Right lobe of liver (tissue), 6 donors: ENCODE measurements around the gene ELMO1. TPM values are rescaled to one million over a fixed set of nuclear protein-coding genes. Genes with fewer than 3 reads are reported as not detected.
A peak's percentile ranks its signal among the peaks of the same experiment; 100 is the strongest.

Experiments
- ATAC-seq, 4 donors: fragments of 200-7000 bp; cut with Tn5 transposase; one replicate each; pipeline ENCODE4 v1.9.1; 2020; ENCODE audit warnings: mild to moderate bottlenecking in 4 of 4, moderate library complexity in 4 of 4
- DNase-seq, 3 donors: peaks; one replicate each; pipeline ENCODE4 v3.0.0-alpha.2; 2020
- H3K27ac ChIP-seq, 3 donors: fragments of 200-600 bp; one replicate each; pipeline ENCODE4 v1.8.0; 2022
- H3K27me3 ChIP-seq, 2 donors: fragments of 200-600 bp; one replicate each; pipeline ENCODE4 v1.8.0; 2022
- H3K36me3 ChIP-seq, 4 donors: fragments of 200-600 bp; sonication (generic) in 1 of 4; one replicate each; pipeline versions ENCODE4 v1.5.1 to v1.8.0; 2017 to 2022; ENCODE audit warnings: control low read depth in 1 of 4
- H3K4me1 ChIP-seq, 4 donors: fragments of 200-600 bp; sonication (generic) in 1 of 4; one replicate each; pipeline versions ENCODE4 v1.5.1 to v1.8.0; 2017 to 2022; ENCODE audit warnings: control low read depth in 1 of 4
- H3K4me3 ChIP-seq, 3 donors: fragments of 200-600 bp; one replicate each; pipeline ENCODE4 v1.8.0; 2022
- H3K9me3 ChIP-seq, 4 donors: fragments of 200-600 bp; sonication (generic) in 1 of 4; one replicate each; pipeline versions ENCODE4 v1.5.1 to v1.8.0; 2017 to 2022; ENCODE audit warnings: control low read depth in 1 of 4
- POLR2A ChIP-seq: fragments of 450-650 bp; IDR thresholded peaks from one replicate; pipeline ENCODE4 v1.6.1; 2017; ENCODE audit warnings: antibody characterized with exemption, mild to moderate bottlenecking
- WGBS: methylation state at CpG from one replicate; pipeline ENCODE4 v1.1.6; 2018; ENCODE audit warnings: low coverage, low lambda C conversion rate; ENCODE audit not compliant: insufficient coverage; ENCODE audit errors: missing lambda C conversion rate; 5-methylcytosine and 5-hydroxymethylcytosine counted together
- intact Hi-C, 2 donors: fragments of 100-400 bp; cut with DNase I; formaldehyde crosslinking; loops; one replicate each; pipeline versions ENCODE4 v1.11.2 to v1.14.1; 2022
- total RNA-seq, 6 experiments: library from RNA; depleted of rRNA in 2 of 6; stranded (reverse); fragments of >200 nt in 2 of 6; fragmentation: NEBNext Ultra II Directional in 3 of 6; extraction: Animal tissue kit (Norgen Biotek cat#: 25700) in 3 of 6; gene quantifications; one replicate each; pipeline versions ENCODE4 v1.1.0 to v1.2.4, GENCODE V29; 2016 to 2023
- TF ChIP-seq, protein P1 (sequence below), 4 donors: fragments of 200-600 bp in 3 of 4; fragments of 450-650 bp in 1 of 4; IDR thresholded peaks; one replicate each; pipeline versions ENCODE4 v1.5.1 to v1.8.0; 2016 to 2022; ENCODE audit warnings: antibody characterized with exemption in 4 of 4, mild to moderate bottlenecking in 2 of 4
- donor health status: DM: no; HTN: yes; CAD: no.
- donor health status: DM: no; HTN: no; CAD: no.
- donor health status: DM: no; HTN: no; CAD: no.
- donor health status: DM: no; HTN: yes; CAD: no.
- donor health status: DM: no; HTN: yes; CAD: no.

ELMO1 gene
- total RNA-seq, 6 experiments from 2014 or later = 18.4 to 55.4 (median 25.1) TPM

DNA sequence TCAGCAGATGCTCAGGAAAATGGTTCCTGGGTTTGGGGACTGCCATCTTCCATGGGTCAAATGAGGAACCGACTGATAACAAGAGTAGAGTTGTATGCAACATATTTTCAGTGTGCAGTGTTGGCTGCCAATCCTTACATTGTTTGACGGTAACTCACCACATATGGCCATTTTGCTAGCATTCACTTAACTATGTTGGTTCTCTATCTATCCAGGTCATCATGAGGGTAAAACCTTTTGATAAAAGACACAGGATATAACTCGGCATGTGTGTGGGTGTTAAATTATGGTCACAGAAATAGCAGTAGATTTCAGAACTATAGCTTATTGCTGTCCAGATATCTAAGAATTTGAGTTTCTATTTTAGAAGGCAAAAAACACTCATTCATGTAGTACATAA, 583.6 kb downstream of the ELMO1 start:
- WGBS = 64% methylated on average over 3 of the region's 3 CpGs
- ATAC-seq (peak in 2 of 4 donors; percentile 14 to 20), DNase-seq (no peak)
- H3K27ac ChIP-seq = peak overlapping the region in 1 of 3 donors; percentile 26
- intact Hi-C loops = no loop called here
- peaks cover 0 to 10% (median under 1%) of the 10 kb centered on the region in 4 donors for H3K36me3 ChIP-seq
- TF ChIP-seq, protein P1, sequence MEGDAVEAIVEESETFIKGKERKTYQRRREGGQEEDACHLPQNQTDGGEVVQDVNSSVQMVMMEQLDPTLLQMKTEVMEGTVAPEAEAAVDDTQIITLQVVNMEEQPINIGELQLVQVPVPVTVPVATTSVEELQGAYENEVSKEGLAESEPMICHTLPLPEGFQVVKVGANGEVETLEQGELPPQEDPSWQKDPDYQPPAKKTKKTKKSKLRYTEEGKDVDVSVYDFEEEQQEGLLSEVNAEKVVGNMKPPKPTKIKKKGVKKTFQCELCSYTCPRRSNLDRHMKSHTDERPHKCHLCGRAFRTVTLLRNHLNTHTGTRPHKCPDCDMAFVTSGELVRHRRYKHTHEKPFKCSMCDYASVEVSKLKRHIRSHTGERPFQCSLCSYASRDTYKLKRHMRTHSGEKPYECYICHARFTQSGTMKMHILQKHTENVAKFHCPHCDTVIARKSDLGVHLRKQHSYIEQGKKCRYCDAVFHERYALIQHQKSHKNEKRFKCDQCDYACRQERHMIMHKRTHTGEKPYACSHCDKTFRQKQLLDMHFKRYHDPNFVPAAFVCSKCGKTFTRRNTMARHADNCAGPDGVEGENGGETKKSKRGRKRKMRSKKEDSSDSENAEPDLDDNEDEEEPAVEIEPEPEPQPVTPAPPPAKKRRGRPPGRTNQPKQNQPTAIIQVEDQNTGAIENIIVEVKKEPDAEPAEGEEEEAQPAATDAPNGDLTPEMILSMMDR (IDR thresholded peaks at IDR 0.05) = no peak
- no peak for TF ChIP-seq POLR2A
- no peaks in the 10 kb centered on the region for H3K27me3 ChIP-seq
- no peak overlapping the region for H3K4me3 ChIP-seq
- H3K4me1 ChIP-seq = no peaks in the 10 kb centered on the region
- H3K9me3 ChIP-seq = no peaks in the 10 kb centered on the region

DNA sequence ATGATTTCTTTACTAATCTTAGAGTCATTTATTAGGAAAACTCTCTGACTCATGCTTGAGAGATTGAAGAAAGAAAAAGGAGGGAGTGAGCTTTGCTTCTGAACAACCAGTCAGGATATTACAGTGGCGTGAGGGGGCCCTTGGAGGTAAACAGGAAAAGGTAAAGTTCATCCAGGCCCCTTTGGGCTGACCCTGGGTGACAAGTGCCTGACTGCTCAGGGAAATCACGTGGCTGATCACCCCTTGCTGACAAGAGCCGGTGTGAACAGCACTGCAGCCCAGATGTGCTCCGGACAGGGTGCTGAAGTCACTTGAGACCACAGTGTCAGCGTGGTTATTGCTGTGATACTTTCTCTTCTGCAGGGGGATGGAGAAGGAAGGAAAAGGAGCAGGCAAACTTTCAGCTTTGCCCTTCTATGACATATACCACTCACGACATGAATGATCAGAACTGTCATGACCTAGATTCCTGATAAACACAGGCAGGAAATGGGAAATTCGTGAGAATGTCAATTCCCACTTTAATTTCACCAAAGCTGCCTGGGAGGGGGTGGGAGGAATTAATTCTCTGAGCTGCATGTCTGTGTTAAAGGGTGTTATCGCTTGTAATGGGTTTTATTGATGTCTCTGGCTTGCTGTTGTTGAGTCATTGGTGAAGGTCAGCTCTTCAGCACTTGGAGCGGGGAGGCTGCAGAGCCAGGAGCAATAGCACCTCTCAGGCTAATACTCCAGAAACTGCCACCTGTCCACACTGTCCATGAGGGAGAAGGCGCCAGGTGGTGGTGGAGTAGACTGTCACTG, 584.6 kb downstream of the ELMO1 start:
- DNase-seq (no peak), ATAC-seq (peak; percentile 50 to 78 (median 66))
- Histone ChIP-seq H3K4me3 (no peak overlapping the region), H3K27me3 (no peaks in the 10 kb centered on the region), H3K27ac (no peak overlapping the region), H3K9me3 (no peaks in the 10 kb centered on the region), H3K36me3 (peaks cover 0 to under 1% (median 0%) of the 10 kb centered on the region in 4 donors), H3K4me1 (no peaks in the 10 kb centered on the region)
- 39% methylated on average over 4 of the region's 10 CpGs for WGBS
- intact Hi-C loops = no loop called here
- no peak for TF ChIP-seq POLR2A

DNA sequence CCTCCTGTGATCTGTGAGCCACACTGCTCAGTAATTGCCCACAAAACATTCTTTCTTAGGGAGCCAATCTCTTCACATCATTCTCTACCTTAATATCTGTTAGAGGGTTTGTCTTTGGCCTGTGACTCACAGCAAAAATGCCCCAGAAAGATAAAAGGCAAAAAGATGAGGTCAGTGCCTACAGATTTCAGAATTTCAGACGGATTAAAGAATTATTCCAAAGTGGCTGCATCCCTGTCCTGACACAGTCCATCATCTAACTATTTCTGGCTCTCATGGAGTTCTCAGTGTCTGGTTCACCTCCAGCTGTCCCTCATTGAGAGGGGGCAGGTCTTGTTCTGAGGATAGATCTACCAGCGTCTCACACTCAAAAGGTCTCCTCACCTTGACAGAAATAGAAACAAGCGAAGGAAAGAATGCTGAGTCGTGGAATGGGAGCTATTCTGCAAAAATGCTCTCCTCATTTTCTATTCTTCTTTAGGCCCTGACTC, 585.8 kb downstream of the ELMO1 start:
- H3K27me3 ChIP-seq = no peaks in the 10 kb centered on the region
- no peaks in the 10 kb centered on the region for H3K9me3 ChIP-seq
- no peak for DNase-seq
- ATAC-seq = no peak
- H3K4me3 ChIP-seq = no peak overlapping the region
- H3K4me1 ChIP-seq = no peaks in the 10 kb centered on the region
- H3K27ac ChIP-seq = no peak overlapping the region
- no peaks in the 10 kb centered on the region for H3K36me3 ChIP-seq
- 69% methylated on average over 4 of the region's 4 CpGs for WGBS
- intact Hi-C loops = no loop called here
- TF ChIP-seq, protein P1 (IDR thresholded peaks at IDR 0.05) = no peak
- no peak for TF ChIP-seq POLR2A

DNA sequence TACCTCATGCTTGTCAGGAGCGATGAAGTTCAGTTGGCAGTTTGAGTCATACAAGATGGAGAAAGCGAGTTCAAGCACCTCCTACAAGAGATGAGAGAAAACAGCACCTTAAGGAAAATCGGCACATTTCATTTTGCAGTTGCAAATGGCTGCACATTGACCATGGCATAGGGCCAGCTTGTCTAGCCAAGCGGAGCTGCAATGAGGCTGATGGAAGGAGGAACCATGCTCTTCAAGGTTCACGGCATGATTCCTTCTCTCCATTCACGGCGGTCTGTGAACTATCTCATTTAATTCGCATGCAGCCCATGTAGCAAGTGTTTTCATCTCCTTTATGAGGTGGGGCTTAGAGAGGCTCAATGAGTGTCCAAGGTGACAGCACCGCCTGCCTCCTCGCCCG, 587.0 kb downstream of the ELMO1 start:
- Histone ChIP-seq H3K27ac (no peak overlapping the region), H3K4me3 (no peak overlapping the region), H3K27me3 (no peaks in the 10 kb centered on the region), H3K36me3 (no peaks in the 10 kb centered on the region), H3K4me1 (no peaks in the 10 kb centered on the region), H3K9me3 (no peaks in the 10 kb centered on the region)
- TF ChIP-seq, protein P1 (IDR thresholded peaks at IDR 0.05) = no peak
- no peak for TF ChIP-seq POLR2A
- no peak for ATAC-seq
- 97% methylated on average over 10 of the region's 11 CpGs for WGBS
- intact Hi-C loops = no loop called here
- DNase-seq = no peak

DNA sequence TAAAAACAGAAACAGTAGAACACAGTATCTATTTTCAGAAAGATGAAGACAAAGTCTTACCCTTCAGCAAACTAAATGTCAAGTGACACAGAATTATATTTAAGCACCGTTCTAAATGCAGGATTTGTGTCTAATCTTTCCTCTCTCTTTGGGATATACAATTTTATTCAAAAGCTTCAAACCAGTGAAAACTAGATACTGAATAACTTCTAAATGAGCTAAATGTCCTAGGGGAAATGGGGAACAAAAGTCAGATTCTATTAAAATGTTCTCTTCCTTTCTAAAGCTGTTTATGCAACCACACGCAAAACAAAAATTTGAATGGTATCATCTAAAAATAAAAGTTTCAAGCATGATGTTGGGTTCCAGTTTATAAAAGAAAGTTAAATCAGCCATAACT, 588.0 kb downstream of the ELMO1 start:
- no peaks in the 10 kb centered on the region for H3K4me1 ChIP-seq
- no peaks in the 10 kb centered on the region for H3K36me3 ChIP-seq
- WGBS = 96% methylated on average over 2 of the region's 2 CpGs
- no peak overlapping the region for H3K27ac ChIP-seq
- H3K4me3 ChIP-seq = no peak overlapping the region
- TF ChIP-seq, protein P1 (IDR thresholded peaks at IDR 0.05) = no peak
- no peak for TF ChIP-seq POLR2A
- DNase-seq (no peak), ATAC-seq (no peak)
- no peaks in the 10 kb centered on the region for H3K27me3 ChIP-seq
- intact Hi-C loops = no loop called here
- no peaks in the 10 kb centered on the region for H3K9me3 ChIP-seq
